ENCODE data around the gene VIPR2. TPM values are rescaled to one million over a fixed set of nuclear protein-coding genes. Genes with fewer than 3 reads are reported as not detected.
"Not testable (repeated sequence)": the region's sequence is repeated elsewhere in the genome, so short reads cannot be mapped to it uniquely, and the experiment has no call there.

VIPR2 gene
- total and polyA plus RNA-seq, 2 experiments from 2014 or later = 2.2 to 2.4 TPM

DNA sequence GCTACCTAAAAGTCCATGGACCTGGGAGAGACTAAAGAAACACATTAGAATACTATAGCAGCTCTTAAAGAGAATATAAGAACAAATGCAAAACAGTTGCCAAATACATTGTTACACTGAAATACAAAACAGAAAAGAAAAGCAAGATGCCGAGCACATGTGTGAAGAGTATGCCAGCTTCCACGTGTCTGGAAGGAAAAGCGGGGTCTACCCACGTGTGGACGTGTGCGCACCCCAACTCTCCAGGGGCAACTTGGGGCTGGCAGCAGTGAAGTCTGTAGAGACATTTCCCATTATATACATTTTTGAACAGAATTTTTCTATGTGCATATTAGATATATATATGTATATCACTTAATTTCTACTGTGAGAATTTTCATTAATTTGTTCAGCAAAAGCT lies 6.2 kb downstream of the VIPR2 start:
- TF ChIP-seq, protein P1, sequence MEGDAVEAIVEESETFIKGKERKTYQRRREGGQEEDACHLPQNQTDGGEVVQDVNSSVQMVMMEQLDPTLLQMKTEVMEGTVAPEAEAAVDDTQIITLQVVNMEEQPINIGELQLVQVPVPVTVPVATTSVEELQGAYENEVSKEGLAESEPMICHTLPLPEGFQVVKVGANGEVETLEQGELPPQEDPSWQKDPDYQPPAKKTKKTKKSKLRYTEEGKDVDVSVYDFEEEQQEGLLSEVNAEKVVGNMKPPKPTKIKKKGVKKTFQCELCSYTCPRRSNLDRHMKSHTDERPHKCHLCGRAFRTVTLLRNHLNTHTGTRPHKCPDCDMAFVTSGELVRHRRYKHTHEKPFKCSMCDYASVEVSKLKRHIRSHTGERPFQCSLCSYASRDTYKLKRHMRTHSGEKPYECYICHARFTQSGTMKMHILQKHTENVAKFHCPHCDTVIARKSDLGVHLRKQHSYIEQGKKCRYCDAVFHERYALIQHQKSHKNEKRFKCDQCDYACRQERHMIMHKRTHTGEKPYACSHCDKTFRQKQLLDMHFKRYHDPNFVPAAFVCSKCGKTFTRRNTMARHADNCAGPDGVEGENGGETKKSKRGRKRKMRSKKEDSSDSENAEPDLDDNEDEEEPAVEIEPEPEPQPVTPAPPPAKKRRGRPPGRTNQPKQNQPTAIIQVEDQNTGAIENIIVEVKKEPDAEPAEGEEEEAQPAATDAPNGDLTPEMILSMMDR (IDR thresholded peaks at IDR 0.05; ENCODE audit: low read depth, low read length) = no peak
- Histone ChIP-seq H3K27me3 (peaks cover 12% of the 10 kb centered on the region), H3K4me1 (ENCODE audit: low read depth) (peaks cover 15% of the 10 kb centered on the region), H3K27ac (no peak overlapping the region), H3K4me3 (no peak overlapping the region), H3K9me3 (ENCODE audit: low read depth) (no peaks in the 10 kb centered on the region), H3K36me3 (no peaks in the 10 kb centered on the region)
- DNase-seq (ENCODE audit: low read depth in 1 of 2, low spot score in 1 of 2) = no peak

DNA sequence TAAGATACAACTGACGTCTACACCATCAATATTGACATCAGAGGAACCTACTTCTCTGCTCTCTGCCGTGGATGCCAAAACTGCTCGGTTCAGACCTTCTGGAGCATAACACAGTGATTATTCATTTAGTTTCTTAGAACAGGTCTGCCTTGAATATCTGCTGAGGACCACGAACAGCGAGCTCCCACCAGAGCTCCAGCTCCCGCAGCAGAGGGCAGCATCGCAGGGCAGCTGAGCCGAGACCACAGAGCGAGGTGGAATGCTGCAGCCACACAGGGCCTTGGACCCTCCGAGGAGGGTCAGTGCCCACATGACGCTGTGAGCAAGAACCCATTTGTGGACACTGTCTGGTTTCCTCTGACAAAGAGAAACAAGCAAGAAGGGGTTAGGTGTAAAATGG lies 6.8 kb downstream of the VIPR2 start:
- no peak for DNase-seq (ENCODE audit: low read depth in 1 of 2, low spot score in 1 of 2)
- peaks cover 6% of the 10 kb centered on the region for H3K27me3 ChIP-seq
- no peak overlapping the region for H3K4me3 ChIP-seq
- no peaks in the 10 kb centered on the region for H3K36me3 ChIP-seq
- H3K4me1 ChIP-seq (ENCODE audit: low read depth) = peaks cover 13% of the 10 kb centered on the region
- TF ChIP-seq, protein P1 (IDR thresholded peaks at IDR 0.05; ENCODE audit: low read depth, low read length) = no peak
- H3K27ac ChIP-seq = no peak overlapping the region
- H3K9me3 ChIP-seq (ENCODE audit: low read depth) = no peaks in the 10 kb centered on the region

DNA sequence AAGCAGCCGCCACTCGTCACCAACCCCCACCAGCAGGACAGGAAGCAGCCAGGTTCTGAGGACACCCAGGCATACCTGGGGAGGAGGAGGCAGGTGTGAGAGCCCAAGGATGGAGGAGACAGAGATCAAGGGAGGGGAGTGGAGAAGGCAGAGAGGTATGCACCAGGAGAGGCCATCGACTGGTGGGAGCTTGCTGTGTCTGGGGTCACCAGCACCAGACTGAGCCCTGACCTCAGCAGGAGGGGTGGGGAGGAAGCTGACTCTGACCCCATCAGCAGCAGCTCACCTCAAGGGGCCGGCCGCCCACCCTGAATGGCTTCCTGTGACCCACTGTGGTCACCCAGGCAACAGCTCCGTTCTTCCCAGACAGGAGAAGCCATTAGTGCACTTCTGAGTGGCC lies 7.8 kb downstream of the VIPR2 start:
- Histone ChIP-seq H3K9me3 (ENCODE audit: low read depth) (no peaks in the 10 kb centered on the region), H3K4me3 (no peak overlapping the region), H3K27ac (no peak overlapping the region), H3K27me3 (no peaks in the 10 kb centered on the region), H3K36me3 (no peaks in the 10 kb centered on the region), H3K4me1 (ENCODE audit: low read depth) (peaks cover 8% of the 10 kb centered on the region)
- DNase-seq (ENCODE audit: low read depth in 1 of 2, low spot score in 1 of 2) = no peak
- TF ChIP-seq, protein P1 (IDR thresholded peaks at IDR 0.05; ENCODE audit: low read depth, low read length) = no peak

DNA sequence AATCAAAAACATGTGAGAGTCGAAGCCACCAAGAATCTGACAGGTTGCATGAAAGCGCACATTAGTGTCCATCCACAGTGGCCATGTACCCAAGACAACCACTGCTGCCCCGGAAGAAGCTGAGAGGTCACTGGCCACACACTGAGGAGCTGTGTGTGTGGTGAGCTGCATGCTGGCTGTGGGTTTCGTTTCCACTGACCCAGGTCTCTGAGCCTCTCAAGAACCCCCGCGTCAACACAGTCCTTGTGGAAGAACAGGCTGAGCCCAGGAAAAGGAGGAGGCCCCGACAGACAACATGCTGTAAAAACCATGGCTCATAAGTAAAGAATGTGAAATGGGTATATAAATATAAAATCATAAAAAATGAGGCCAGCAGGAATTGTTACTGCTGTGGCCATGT lies 8.2 kb downstream of the VIPR2 start:
- Histone ChIP-seq H3K27me3 (no peaks in the 10 kb centered on the region), H3K27ac (no peak overlapping the region), H3K36me3 (no peaks in the 10 kb centered on the region), H3K4me1 (ENCODE audit: low read depth) (peaks cover 5% of the 10 kb centered on the region), H3K9me3 (ENCODE audit: low read depth) (no peaks in the 10 kb centered on the region), H3K4me3 (no peak overlapping the region)
- no peak for DNase-seq (ENCODE audit: low read depth in 1 of 2, low spot score in 1 of 2)
- TF ChIP-seq, protein P1 (IDR thresholded peaks at IDR 0.05; ENCODE audit: low read depth, low read length) = no peak

DNA sequence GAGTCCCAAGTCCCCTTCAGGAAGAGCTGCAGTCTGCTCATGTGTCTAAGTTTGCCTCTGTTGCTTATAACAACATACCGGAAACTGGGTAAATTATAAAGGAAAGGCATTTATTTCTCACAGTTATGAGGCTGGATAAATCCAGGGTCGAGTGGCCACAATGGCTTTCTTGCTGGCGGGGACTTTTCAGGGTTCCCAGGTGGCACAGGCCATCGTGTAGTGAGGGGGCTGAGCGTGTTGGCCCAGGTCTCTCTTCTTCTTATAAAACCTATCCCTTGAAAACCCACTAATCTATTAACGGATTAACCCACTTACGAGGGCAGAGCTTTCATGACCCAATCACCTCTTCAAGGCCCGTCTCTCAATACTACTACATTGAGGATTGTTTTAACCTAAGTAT lies 8.7 kb downstream of the VIPR2 start:
- TF ChIP-seq, protein P1 (IDR thresholded peaks at IDR 0.05; ENCODE audit: low read depth, low read length) = no peak
- Histone ChIP-seq H3K27ac (no peak overlapping the region), H3K4me3 (no peak overlapping the region), H3K36me3 (no peaks in the 10 kb centered on the region), H3K27me3 (no peaks in the 10 kb centered on the region), H3K4me1 (ENCODE audit: low read depth) (peaks cover 1% of the 10 kb centered on the region), H3K9me3 (ENCODE audit: low read depth) (no peaks in the 10 kb centered on the region)
- DNase-seq (ENCODE audit: low read depth in 1 of 2, low spot score in 1 of 2) = no peak

DNA sequence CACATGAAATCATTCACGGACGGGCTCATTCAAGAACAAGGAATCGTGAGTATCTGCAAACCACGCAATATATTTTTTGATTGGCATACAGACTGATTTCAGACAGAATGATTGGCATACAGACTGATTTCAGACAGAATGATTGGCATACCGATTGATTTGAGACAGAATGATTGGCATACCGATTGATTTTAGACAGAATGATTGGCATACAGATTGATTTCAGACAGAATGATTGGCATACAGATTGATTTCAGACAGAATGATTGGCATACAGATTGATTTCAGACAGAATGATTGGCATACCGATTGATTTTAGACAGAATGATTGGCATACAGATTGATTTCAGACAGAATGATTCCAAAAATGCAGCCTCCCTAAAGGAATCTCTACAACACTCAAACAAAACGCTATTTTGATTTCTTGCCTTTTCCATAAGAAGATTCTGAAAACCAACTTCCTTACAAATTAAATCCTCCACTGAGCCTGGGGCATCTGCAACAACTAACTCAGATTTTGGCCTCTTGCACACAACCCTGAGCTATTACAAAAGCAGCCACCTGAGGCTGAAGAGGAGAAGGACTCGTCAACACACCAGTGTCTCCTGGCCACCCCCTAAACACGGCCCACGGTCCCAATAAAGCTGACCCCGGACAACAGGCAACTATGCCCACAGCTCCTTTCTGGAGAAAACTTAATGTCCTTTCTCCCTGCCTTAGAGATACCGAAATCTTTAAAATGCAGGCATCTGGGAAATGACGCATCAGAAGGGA lies 11.8 kb downstream of the VIPR2 start:
- not testable (repeated sequence) for H3K4me1 ChIP-seq (ENCODE audit: low read depth); H3K27me3 ChIP-seq; H3K27ac ChIP-seq; H3K9me3 ChIP-seq (ENCODE audit: low read depth); DNase-seq (ENCODE audit: low read depth in 1 of 2, low spot score in 1 of 2); H3K36me3 ChIP-seq; H3K4me3 ChIP-seq

Data from cardiac muscle cell (in vitro differentiated cells and primary cell).